Lower leg skin (tissue), 4 donors: Measurements from ENCODE around the gene APBB2. TPM values are rescaled to one million over a fixed set of nuclear protein-coding genes. Genes with fewer than 3 reads are reported as not detected.
"Not testable (repeated sequence)": the region's sequence is repeated elsewhere in the genome, so short reads cannot be mapped to it uniquely, and the experiment has no call there.

Experiments used
- DNase-seq, 2 donors: peaks; one replicate each; pipeline ENCODE4 v3.0.0-alpha.2; 2019; ENCODE audit warnings: low spot score in 2 of 2
- H3K4me3 ChIP-seq: fragments of 200-600 bp; sonication (generic); 2 replicates; pipeline ENCODE4 v1.5.1; 2017; ENCODE audit warnings: mild to moderate bottlenecking, low read depth; ENCODE audit not compliant: poor library complexity, severe bottlenecking
- CTCF ChIP-seq, 3 donors: fragments of 450-650 bp; IDR thresholded peaks; one replicate each; pipeline ENCODE4 v1.5.1; 2016; ENCODE audit warnings: antibody characterized with exemption in 3 of 3, mild to moderate bottlenecking in 3 of 3, moderate library complexity in 2 of 3
- POLR2A ChIP-seq, 2 donors: fragments of 450-650 bp; IDR thresholded peaks; one replicate each; pipeline ENCODE4 v1.6.1; 2016 to 2017; ENCODE audit warnings: antibody characterized with exemption in 2 of 2, mild to moderate bottlenecking in 1 of 2, moderate library complexity in 1 of 2
- WGBS, 2 donors: methylation state at CpG; one replicate each; pipeline ENCODE4 v1.1.5; 2018; 5-methylcytosine and 5-hydroxymethylcytosine counted together
- intact Hi-C: fragments of 100-400 bp; cut with DNase I; formaldehyde crosslinking; loops from one replicate; pipeline ENCODE4 v1.15.0; 2023; ENCODE audit warnings: low total_unique reads
- total RNA-seq, 4 donors: library from RNA; depleted of rRNA; stranded (reverse); fragments of >200 nt; gene quantifications; one replicate each; pipeline ENCODE4 v1.1.0, GENCODE V29; 2016

Gene APBB2
- total RNA-seq, 4 donors from 2014 or later = 24.0 to 49.2 (median 43.3) TPM

DNA sequence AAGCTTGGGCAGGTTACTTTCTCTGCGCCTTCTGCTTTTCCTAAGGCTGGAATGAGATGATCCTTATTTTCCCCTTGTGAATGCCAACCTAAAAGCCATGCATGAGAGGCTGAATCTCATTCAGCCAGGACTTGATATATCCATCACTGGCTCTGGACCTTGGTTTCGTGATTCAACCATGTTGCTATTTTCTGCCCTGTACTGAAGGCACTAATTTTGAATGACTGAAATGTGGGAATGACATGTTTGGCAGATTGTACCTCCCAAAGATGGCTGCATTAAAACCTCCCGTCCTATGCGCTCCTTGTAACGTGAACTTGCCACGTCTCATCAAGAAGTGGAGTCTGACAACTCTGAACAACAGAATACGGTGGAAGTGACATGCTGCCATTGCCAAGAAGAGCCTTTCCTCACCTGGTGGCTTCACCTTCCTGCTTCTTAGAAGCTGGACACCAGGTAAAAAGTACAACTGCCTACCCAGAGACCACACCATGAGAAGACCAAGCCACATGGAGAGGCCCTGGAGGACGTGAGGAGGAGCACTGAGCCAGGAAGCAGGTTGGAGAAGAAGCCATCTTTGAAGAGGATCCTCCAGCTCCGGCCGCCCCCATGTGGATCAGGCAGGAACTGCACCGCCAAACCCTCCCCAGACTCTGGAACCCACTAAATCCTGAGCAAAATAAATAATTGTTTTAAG, 290.1 kb downstream of the APBB2 start:
- intact Hi-C loops = loop anchor here (5.0 kb wide), 1 partner anchor 288 kb away; the partner anchor contains the start of gene APBB2
- DNase-seq = peak in 1 of 2 donors; percentile 89
- WGBS, 2 donors = 52 to 58% methylated on average over 11 of the region's 11 CpGs
- peak in 1 of 3 donors; percentile 41 for TF ChIP-seq CTCF (IDR thresholded peaks at IDR 0.05)
- TF ChIP-seq POLR2A (IDR thresholded peaks at IDR 0.05) = no peak
- no peak overlapping the region for H3K4me3 ChIP-seq

- TF ChIP-seq POLR2A (IDR thresholded peaks at IDR 0.05) (no peak), CTCF (IDR thresholded peaks at IDR 0.05) (no peak)
- 52 to 58% methylated on average over 19 of the region's 19 CpGs for WGBS, 2 donors
- no peak for DNase-seq
- no peak overlapping the region for H3K4me3 ChIP-seq
- intact Hi-C loops = loop anchor here (5.0 kb wide), 1 partner anchor 289 kb away; the partner anchor contains the start of gene APBB2
Measured at GRCh38 chr4:40923316-40924095, 290.8 kb downstream of the APBB2 start.

DNA sequence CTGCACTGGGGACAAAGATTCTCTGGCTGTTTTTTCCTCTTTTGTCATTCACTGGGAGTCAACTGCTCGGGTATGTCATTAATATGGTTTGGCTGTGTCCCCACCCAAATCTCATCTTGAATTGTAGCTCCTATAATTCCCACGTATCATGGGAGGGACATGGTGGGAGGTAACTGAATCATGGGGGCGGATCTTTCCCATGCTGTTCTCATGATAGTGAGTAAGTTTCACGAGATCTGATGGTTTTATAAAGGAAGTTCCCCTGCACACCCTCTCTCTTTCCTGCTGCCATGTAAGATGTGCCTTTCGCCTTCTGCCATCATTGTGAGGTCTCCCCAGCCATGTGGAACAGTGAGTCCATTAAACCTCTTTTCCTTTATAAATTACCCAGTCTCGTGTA, 294.4 kb downstream of the APBB2 start:
- WGBS, 2 donors = 92 to 95% methylated on average over 6 of the region's 6 CpGs
- intact Hi-C loops = loop anchor here (5.0 kb wide), 1 partner anchor 292 kb away; the partner anchor contains the start of gene APBB2
- DNase-seq, H3K4me3 ChIP-seq: not testable (repeated sequence)

- TF ChIP-seq CTCF (IDR thresholded peaks at IDR 0.05) (no peak), POLR2A (IDR thresholded peaks at IDR 0.05) (no peak)
Measured at GRCh38 chr4:40918330-40918729, 296.0 kb downstream of the APBB2 start.

DNA sequence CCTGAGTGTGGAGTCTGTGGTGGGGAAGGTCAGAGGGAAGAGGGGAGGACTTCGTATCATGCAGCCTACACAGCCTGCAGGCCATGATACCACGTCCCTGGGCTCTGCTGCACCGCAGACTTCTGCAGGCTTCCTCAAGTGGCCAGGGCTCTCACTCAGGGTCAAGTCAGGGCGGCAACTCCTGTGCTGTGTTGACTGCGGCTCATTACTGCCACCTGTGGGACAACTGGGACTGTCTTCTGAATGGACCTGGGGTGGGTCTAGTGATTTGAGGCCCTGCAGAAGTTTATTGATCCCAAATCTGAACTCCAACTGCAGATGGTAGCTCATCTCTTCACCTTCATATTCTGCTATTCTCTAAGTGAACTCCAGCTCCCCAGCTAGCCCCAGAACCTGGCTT, 297.5 kb downstream of the APBB2 start:
- H3K4me3 ChIP-seq = no peak overlapping the region
- WGBS, 2 donors = 63 to 65% methylated on average over 5 of the region's 5 CpGs
- TF ChIP-seq POLR2A (IDR thresholded peaks at IDR 0.05) (no peak), CTCF (IDR thresholded peaks at IDR 0.05) (no peak)
- DNase-seq = no peak
- intact Hi-C loops = no loop called here

More at GRCh38 chr4:40918330-40918729, 296.0 kb downstream of the APBB2 start:
- intact Hi-C loops = no loop called here
- DNase-seq = peak; percentile 83 to 95
- WGBS, 2 donors = 29 to 33% methylated on average over 4 of the region's 4 CpGs
- H3K4me3 ChIP-seq = no peak overlapping the region

- WGBS, 2 donors = 26 to 35% methylated on average over 2 of the region's 2 CpGs
- H3K4me3 ChIP-seq = no peak overlapping the region
- peak in 1 of 2 donors; percentile 64 for DNase-seq
- intact Hi-C loops = no loop called here
- no peak for TF ChIP-seq POLR2A (IDR thresholded peaks at IDR 0.05)
- no peak for TF ChIP-seq CTCF (IDR thresholded peaks at IDR 0.05)
Measured at GRCh38 chr4:40916218-40916555, 298.2 kb downstream of the APBB2 start.
